Measurements from ENCODE around the gene PRSS33. TPM values are rescaled to one million over a fixed set of nuclear protein-coding genes. Genes with fewer than 3 reads are reported as not detected.

Gene PRSS33
- total and polyA plus RNA-seq, 9 of the 15 experiments (the other 6 are each of a cell fraction or from before 2014, with no cell fraction given): not detected

GRCh38 chr16:2817340-2818271 lies 30.2 kb upstream of the PRSS33 start (continued):
- TF ChIP-seq MGA (IDR thresholded peaks at IDR 0.05) (peak; percentile 83), POLR2G (IDR thresholded peaks at IDR 0.05; ENCODE audit: low read depth, low read length) (peak; percentile 35), ZNF407 (IDR thresholded peaks at IDR 0.05; ENCODE audit: low read depth) (no peak), BRD4 (IDR thresholded peaks at IDR 0.05) (no peak)

All from K562 (cell line).